GM10266 (cell line): ENCODE data around the gene NXN.
"Not testable (repeated sequence)": the region's sequence is repeated elsewhere in the genome, so short reads cannot be mapped to it uniquely, and the experiment has no call there.

Source experiments
- DNase-seq: peaks from one replicate; pipeline ENCODE4 v3.0.0; 2012; ENCODE audit errors: extremely low spot score
- CTCF ChIP-seq: IDR thresholded peaks from 2 replicates; pipeline ENCODE4 v1.5.1; 2012; ENCODE audit warnings: mild to moderate bottlenecking, low read depth; ENCODE audit not compliant: control insufficient read depth, insufficient read depth; ENCODE audit errors: missing control alignments

NXN gene

GRCh38 chr17:916315-916714 lies 63.3 kb downstream of the NXN start:
- TF ChIP-seq CTCF, result no peak
- no peak for DNase-seq

GRCh38 chr17:915538-916201 lies 63.9 kb downstream of the NXN start:
- no peak for TF ChIP-seq CTCF
- no peak for DNase-seq

GRCh38 chr17:914561-914960 lies 65.0 kb downstream of the NXN start:
- no peak for DNase-seq
- no peak for TF ChIP-seq CTCF

GRCh38 chr17:913207-913606 lies 66.4 kb downstream of the NXN start:
- no peak for DNase-seq
- TF ChIP-seq CTCF, result no peak

GRCh38 chr17:909642-910323 lies 69.8 kb downstream of the NXN start:
- DNase-seq, result no peak
- TF ChIP-seq CTCF, result no peak

- DNase-seq, result no peak
- no peak for TF ChIP-seq CTCF
Observed at GRCh38 chr17:907725-908124, 71.9 kb downstream of the NXN start.

GRCh38 chr17:905708-906107 lies 73.9 kb downstream of the NXN start:
- not testable (repeated sequence) for DNase-seq
